Right renal cortex interstitium (tissue), 3 donors: Measurements from ENCODE around the gene ST8SIA3. TPM values are rescaled to one million over a fixed set of nuclear protein-coding genes. Genes with fewer than 3 reads are reported as not detected.

Source experiments
- DNase-seq, 3 donors: peaks; one replicate each; pipeline ENCODE4 v3.0.0-alpha.2; 2013; ENCODE audit warnings: low read depth in 3 of 3, low spot score in 2 of 3
- polyA plus RNA-seq, 3 donors: library from polyadenylated mRNA; unstranded; fragments of 120-200 nt; gene quantifications; one replicate each; pipeline ENCODE4 v1.2.1, GENCODE V29; 2013; ENCODE audit not compliant: insufficient read length in 3 of 3

The ST8SIA3 gene, protein sequence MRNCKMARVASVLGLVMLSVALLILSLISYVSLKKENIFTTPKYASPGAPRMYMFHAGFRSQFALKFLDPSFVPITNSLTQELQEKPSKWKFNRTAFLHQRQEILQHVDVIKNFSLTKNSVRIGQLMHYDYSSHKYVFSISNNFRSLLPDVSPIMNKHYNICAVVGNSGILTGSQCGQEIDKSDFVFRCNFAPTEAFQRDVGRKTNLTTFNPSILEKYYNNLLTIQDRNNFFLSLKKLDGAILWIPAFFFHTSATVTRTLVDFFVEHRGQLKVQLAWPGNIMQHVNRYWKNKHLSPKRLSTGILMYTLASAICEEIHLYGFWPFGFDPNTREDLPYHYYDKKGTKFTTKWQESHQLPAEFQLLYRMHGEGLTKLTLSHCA
- polyA plus RNA-seq = not detected

DNA sequence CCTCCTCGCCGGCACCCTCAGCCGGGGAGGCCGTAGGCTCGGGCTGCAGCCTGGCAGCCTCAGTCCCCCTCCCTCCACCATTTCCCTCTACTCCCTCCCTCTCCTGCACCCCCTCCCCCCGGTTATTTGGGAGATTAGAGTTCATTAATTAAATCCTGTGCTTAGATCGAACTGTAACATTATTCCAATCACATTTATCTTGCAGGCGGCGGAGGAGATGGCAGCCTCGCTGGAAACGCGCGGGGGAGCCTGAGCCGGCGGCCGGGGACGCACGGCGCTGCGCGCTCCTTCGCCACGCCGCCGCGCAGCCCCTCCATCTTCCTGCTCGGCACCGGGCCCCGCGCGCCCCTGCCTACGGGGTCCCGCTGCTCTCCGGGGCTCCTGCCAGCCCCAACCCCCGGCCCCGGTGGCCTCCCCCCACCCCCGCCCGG lies at the start of gene ST8SIA3:
TSS of gene ST8SIA3 (plus strand) at position 287 of the 431 bp plus-strand sequence. CDS start 290 bp downstream, outside the sequence.
- DNase-seq = no peak

DNA sequence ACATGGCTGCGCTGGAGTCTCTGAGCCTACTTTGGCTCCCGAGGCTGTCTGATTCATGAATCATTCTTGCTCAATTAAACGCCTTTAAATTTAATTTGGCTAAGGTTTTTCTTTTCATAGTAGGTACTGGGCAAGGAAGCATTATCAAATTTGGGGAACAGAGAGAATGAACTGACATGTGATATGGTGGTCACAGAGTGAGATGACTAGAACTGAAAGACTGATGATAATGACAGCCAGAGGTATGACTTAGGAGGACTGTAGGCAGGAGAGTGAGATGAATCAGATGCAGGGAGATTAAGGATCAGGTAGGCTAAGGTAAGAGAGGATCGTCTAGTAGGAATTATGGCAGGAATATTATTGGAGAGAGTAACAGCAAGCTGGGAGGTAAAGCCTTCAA lies 40.9 kb upstream of the ST8SIA3 start:
- no peak for DNase-seq

DNA sequence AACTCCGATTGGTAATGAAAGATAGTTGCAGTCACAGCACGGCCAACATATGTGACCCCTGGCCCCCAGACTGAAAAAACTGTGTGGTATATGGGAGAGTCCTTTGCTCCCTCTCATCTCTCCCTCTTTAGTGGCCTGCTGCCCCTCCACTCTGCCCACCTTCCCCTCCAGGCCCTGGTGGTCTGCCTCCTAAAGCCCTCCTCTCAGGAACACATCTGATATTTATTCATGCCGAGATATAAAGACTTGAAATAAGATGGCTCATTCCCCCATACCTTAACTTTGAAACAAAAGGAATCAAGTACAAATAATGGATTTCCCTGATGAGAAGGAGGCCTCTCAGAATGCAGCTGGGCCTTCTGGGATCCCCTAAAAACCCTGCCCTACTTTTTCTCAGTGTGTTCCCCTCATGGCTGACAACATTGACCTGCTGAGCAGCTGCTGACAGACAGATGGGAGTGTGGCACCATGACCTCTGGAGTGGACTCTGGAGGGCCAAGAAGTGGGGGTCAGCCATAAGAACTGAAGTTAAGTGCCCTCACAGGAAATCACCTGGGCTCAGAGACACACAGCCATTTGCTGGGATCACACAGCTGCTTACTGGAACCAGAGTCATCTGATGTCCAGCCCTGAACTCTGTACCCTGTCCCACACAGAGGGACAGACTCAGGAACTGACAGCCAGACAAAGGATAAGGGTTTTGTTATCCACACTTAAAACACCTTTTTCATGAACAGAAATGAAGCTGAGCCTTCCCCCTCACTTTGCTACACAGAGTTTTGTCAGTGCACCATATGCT lies 39.8 kb upstream of the ST8SIA3 start:
- DNase-seq = no peak

DNA sequence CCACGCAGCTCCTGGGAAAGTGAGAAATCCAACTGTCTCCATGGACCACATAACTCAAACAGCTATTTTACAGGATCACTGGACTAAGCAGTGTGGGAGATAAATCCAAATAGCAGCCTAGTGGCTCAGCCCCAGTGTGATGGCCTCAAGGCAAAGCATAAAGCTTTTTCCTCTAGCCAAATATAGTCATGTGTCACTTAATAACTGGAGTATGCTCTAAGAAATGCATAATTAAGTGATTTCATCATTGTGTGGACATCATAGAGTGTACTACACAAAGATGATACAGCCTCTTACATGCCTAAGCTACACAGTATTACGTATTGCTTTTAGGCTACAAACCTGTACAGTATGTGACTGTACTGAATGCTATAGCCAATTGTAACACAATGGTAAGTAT lies 31.8 kb upstream of the ST8SIA3 start:
- no peak for DNase-seq

DNA sequence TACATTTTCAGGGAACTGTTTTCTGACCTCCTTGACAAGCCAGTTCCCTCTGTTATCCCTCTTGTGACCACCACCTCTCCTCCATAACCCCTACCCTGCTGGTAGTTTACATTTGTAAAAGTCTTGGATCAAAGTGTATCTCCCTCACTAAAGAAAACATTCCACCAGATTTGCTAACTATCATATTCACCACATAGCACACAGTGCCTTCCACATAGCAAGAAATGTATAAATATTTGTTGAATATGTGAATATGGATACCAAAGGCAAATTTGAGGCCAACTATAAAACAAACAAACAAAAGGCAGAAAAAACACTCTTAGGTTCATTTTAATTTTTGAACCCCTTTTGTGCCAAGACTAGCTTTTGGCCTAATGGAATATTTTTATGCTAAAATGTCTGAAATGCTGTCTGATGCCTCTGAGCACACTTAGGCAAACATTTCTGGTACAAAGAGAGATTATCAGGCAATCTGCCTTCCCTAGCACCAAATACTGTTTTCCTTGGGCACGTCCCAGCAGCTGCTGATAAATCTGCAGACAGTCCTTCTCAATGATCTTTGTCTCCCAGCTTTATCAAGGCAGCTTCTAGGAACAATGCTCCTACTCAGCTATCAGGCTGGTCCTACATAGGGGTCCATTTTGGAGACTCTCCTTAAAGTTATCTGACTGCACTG lies 26.7 kb upstream of the ST8SIA3 start:
- DNase-seq = no peak

DNA sequence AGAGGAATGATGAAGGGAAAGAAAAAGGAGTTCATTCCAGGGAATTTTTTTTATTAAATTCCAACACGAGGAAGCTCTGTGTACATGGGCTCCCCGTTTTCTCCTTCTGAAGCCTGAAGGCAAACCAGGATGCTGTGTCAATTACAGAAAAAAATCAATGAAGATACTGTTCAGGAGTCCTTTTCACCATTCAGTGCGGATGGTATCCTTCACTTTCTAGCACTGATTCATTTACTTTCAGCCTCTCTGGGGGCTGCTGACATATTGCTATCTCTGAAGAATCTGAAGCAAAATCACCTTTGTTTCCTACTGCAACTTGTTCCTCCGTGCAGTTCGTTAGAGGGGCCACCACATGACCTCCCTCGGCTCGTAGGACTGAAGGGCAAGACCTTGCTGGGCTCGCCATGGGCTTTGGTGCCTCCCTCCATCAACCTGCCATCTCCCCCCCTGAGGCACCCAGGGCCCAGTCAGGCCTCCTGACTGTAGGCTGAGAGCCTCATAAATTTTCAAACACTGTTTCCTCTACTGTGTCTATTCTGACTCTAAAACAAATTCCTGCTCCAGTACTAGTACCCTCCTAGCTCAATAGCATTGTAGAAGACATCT lies 25.5 kb upstream of the ST8SIA3 start:
- no peak for DNase-seq

DNA sequence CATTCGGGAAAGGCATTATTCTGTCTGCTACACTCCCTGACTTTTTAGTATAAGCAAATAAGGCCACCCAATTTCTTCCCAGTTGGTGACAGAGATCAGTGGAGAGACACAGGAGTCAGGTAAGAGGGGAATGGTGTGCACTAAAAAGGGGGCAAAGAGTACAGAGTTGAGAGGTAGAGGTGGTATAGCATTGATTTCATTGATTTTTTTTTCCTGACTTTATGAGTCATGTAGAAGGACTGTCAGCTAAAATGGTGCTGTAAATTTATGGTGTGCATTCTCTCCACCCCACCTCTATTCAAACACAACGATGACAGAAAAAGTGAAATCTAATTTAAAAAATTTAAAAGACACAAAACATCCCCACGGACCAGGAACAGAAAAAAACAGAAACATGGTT lies 23.7 kb upstream of the ST8SIA3 start:
- DNase-seq = no peak

DNA sequence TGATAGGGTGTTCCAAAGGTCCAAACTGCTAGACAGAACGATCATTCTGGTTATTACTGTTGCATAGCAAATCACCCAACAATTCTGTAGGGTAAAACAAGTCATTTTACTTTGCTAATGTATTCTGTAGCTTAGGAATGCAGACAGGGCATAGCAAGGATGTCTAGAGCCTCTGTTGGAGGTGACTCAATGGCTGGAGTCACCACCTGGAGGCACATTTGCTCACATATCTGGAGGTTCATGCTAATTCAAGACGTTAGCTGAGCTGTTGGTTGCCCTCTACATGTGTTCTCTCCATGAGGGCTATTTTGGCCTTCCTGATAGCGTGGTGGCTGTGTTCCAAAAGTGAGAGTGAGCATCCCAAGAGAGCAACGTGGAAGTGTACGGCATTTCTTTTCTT lies 22.5 kb upstream of the ST8SIA3 start:
- DNase-seq = no peak

DNA sequence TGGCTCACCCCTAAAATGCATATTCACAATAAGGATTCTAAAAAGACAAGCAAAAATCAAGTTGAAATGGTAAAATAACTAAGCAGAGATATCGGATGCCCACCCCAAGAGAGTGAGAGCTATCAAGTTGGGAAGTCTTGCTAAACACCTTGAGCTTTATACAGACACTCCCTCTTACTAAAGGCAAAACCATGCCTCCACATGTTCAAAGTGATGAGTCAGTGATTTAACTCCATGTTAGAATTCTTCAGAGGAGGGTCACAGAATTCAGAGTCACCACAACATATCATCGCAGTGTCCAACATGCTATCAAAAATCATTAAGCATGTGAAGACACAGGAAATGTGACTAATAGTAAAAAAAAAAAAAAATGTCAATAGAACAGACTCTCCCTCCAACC lies 20.6 kb upstream of the ST8SIA3 start:
- DNase-seq = no peak

DNA sequence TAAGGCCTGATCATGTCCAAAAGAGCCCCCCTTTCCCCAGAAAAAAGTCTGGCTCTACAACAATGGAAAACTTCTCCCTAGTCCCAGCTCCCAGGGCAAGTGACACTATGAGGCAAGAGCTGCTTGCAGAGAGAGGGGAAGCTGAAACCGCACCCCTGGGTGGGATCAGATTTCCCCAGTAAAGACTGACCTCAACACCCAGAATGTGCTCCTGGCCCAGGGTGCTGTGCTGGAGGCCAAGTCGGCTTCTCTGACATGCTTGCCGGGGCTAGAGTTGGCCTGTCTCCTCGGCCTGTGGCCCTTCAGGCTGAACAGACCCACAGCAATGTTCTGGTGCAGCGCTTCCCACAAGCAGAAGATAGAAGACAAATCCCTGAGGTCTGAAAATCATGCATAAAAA lies 18.4 kb upstream of the ST8SIA3 start:
- DNase-seq = no peak

DNA sequence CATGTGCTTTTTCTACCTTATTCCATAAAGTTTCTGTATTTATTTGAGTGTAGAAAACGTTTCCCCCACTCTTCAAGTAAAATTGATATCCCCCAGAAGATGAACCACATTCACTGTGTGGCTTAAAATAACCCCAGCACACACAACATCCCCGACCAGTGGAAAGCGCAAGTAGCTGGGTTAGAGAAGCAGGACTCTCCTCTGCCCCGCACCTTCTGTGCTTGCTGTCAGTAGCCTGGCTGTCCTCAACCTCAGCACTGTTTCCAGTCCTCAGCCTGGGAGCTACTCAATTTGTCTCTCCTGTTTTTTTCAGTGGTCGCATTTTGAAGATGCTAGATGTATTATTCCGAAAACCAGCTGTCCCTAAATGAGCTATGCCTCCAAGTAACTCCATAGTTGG lies 18.0 kb upstream of the ST8SIA3 start:
- DNase-seq = no peak

DNA sequence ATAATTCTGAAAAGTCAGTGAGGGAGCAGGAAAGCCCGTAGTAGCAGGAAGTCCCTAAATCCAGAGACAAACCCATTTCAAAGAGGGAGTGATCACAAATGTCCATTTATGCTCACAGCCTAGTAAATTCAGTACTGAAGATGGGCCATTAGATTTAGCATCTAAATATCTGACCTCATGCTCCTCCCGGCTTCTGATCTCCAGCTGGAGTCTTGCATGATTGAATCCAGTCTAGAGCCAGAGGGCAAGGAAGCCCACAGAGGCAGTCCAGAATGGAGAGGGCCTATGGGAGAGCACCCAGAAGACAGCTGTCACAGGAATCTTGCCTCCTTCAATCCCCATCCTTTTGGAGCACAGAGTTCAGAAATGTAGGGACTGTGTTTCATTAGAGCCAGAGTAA lies 16.0 kb upstream of the ST8SIA3 start:
- DNase-seq = no peak

DNA sequence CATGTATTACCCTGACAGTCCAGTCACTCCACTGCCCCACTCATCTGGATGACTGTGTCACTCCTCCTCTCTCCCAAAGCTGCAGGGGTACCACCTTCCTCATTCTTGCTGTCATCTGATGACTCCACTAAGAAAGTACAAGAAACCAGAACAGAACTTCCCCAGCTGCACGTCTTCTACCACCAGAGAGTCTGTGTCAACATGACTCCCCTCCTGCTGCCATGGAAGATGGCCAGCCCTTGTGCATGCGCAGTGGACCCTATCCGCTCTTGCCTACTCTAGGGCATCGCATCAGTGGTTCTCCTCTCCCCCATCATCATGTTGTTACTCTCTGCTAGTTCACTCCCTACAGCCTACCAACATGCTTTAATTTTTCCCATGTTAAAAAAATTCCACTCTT lies 14.5 kb upstream of the ST8SIA3 start:
- no peak for DNase-seq

DNA sequence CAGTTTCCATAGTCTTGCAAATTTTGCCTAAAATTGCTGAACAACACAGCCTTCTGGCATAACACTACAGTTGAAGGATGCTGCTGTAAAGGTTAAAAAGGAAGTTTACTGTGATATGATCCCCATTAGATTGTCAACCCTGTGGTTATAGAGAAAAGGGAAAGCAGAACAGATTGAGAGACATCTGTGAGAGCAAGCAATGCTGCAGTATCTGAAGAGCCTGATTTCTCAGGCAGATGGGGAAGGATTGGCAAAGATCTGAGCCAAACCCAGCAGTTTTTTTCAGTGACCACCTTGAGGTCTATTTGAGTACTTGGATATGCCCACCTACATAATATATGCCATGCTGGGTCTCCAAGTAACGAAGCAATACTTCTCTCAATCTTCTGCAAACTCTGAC lies 8.5 kb upstream of the ST8SIA3 start:
- no peak for DNase-seq

DNA sequence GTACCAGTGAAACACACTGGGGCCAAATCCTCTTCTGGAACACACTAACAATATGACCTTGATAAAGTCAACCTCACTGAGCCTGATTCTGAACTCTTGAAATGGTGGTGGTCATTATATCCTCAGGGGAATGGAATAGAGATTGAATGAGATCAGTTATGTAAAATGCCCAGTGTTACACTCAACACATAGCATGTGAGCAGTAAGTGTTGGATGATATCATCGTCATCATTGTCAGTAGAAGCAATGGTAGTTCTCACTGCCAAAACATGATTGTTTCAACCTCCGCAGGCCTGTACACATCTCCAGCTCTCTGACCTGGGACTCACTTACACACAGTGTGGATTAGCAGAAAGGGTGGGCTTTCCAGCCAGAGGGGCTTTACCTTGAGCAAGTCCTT lies 5.5 kb upstream of the ST8SIA3 start:
- no peak for DNase-seq

DNA sequence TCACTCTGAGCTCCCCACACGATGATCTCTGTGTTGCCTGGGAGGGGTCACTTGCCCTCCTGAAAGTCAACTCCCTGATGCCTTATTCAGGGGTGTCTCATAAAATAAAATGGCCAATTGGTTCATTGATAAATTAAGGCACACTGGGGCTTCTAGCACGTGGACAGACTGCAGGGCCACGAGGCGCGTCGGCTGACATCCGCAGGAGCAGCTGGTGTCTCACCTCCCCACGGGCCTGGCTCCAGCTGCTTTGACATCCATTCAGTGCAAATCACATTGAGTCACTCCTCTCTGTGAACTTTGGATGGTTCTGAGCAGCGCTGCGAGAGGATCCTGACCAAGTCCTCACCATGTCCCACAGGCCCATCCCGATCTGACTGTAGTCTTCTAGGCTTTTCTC lies 4.6 kb upstream of the ST8SIA3 start:
- DNase-seq = no peak

DNA sequence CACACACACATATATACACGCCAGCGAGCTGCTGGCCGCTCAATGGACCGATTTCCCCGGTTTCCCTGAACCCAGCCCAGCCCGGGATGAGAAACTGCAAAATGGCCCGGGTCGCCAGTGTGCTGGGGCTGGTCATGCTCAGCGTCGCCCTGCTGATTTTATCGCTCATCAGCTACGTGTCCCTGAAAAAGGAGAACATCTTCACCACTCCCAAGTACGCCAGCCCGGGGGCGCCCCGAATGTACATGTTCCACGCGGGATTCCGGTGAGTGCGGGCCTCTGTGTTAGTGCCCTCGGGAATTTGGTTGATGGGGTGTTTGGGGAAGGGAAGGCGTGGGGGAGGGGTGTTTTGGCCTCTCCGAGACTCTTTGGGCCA lies 392 bp downstream of the ST8SIA3 start:
- DNase-seq = no peak

DNA sequence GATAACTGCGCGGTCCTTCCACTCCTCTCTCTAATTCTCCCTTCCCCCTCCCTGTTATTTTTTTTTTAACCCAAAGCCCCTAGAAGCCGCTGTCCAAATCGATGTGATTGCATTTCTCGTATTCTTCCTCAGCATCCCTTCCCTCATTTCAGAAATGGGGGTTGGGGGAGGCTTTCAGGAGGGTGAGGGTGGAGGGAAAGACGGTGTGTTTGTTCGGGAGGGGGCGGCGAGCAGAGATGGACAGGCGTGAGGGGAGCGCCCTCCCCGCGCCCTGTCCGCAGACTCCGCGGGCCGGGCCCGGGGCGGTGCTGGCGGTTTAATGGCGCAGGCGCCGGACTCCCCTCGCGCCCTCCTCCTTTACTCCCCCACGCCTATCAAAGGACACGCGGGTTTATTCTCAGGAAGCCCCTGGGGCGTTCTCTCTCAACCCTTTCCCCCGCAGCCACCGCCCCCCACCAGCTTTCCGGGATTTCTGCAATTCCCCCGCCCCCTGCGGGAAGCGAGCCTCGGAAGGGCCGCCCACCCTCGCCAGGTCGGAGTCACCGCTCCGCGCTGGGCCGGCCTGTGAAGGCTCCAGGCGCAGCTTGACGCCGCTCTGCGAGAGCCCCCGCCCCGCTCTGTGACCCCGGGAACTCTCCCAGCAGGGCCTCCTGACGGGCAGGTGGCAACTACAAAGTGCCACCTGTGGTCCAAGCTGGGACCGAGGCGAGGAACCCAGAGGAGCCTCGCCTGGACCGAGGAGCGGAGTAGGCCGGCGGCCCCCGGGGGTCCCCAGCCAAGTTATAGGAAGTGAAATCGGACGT lies 981 bp downstream of the ST8SIA3 start:
- DNase-seq = peak in 2 of 3 donors; percentile 1 to 9

DNA sequence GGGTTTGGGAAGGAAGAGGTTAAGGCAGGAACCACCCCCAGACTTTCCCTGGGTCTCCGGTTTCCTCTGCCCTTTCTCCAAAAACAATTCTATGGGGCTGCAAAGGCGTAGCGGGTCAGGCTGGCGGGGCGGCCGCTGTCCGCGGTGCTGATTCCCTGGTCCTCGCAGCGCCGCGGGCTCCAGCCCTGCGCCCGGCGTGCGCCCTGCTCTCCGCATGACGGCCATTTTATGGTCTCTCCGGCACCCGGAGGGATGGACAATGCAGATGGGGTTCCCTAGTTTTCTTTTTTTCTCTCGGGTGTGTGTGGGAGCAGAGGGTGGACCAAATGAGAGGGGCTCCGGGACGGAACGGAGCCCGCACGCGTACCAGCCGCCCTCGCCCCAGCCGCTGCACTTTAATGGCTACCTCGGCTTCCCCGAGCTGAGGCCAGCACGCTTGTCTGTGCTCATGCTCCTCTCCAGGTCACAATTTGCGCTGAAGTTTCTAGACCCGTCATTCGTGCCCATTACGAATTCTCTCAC lies 1.6 kb downstream of the ST8SIA3 start:
- peak; percentile 31 to 57 (median 44) for DNase-seq

DNA sequence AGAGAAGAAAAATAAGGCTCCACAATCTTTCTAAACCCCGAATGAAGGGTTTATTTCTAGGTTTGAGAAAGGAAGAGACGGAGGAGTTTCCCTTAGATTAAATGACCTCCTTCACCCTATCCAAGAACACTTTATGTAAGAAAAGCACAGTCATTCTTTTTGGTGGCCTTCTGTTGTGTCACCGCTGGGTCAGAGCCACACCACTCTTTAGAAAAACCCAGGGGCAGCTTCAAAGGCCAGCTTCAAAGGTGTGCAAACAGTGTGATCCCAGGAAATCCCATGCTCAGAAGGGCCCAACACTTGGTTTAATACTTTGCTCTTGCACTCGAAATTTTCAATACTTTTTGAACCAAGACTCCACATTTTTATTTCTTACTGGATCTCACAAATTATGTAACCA lies 7.1 kb downstream of the ST8SIA3 start:
- no peak for DNase-seq
